Mammary epithelial cell (primary cell): ENCODE data around the gene FCRL1.

Source experiments
- CTCF ChIP-seq, 2 donors: IDR thresholded peaks in 1 of 2; conservative IDR thresholded peaks in 1 of 2; 2 replicates each; pipeline ENCODE4 v1.5.1; 2011 to 2012; ENCODE audit warnings: inconsistent platforms in 2 of 2, low read length in 2 of 2, mild to moderate bottlenecking in 2 of 2, control low read depth in 1 of 2, low read depth in 1 of 2; ENCODE audit not compliant: insufficient read depth in 1 of 2; ENCODE audit errors: extremely low read depth in 1 of 2
- EZH2 ChIP-seq: IDR thresholded peaks from 2 replicates; pipeline ENCODE4 v1.6.1; 2012; ENCODE audit warnings: low read length, inconsistent platforms, borderline replicate concordance

- TF ChIP-seq CTCF (conservative IDR thresholded peaks at IDR 0.05 in 1 of 2, IDR thresholded peaks at IDR 0.05 in 1 of 2; ENCODE audit: extremely low read depth in 1 of 2, insufficient read depth in 1 of 2, low read depth in 1 of 2, low read length in 2 of 2) (no peak), EZH2 (no peak)
These were observed 42.9 kb downstream of the FCRL1 start, which contains the start of gene FCRL2 for GRCh38 chr1:157776971-157777391.
